Right lobe of liver (tissue), 6 donors: Measurements from ENCODE around the gene KIAA0513. TPM values are rescaled to one million over a fixed set of nuclear protein-coding genes. Genes with fewer than 3 reads are reported as not detected.
A peak's percentile ranks its signal among the peaks of the same experiment; 100 is the strongest.

Source experiments
- ATAC-seq, 4 donors: fragments of 200-7000 bp; cut with Tn5 transposase; one replicate each; pipeline ENCODE4 v1.9.1; 2020; ENCODE audit warnings: mild to moderate bottlenecking in 4 of 4, moderate library complexity in 4 of 4
- DNase-seq, 3 donors: peaks; one replicate each; pipeline ENCODE4 v3.0.0-alpha.2; 2020
- H3K27ac ChIP-seq, 3 donors: fragments of 200-600 bp; one replicate each; pipeline ENCODE4 v1.8.0; 2022
- H3K27me3 ChIP-seq, 2 donors: fragments of 200-600 bp; one replicate each; pipeline ENCODE4 v1.8.0; 2022
- H3K36me3 ChIP-seq, 4 donors: fragments of 200-600 bp; sonication (generic) in 1 of 4; one replicate each; pipeline versions ENCODE4 v1.5.1 to v1.8.0; 2017 to 2022; ENCODE audit warnings: control low read depth in 1 of 4
- H3K4me1 ChIP-seq, 4 donors: fragments of 200-600 bp; sonication (generic) in 1 of 4; one replicate each; pipeline versions ENCODE4 v1.5.1 to v1.8.0; 2017 to 2022; ENCODE audit warnings: control low read depth in 1 of 4
- H3K4me3 ChIP-seq, 3 donors: fragments of 200-600 bp; one replicate each; pipeline ENCODE4 v1.8.0; 2022
- H3K9me3 ChIP-seq, 4 donors: fragments of 200-600 bp; sonication (generic) in 1 of 4; one replicate each; pipeline versions ENCODE4 v1.5.1 to v1.8.0; 2017 to 2022; ENCODE audit warnings: control low read depth in 1 of 4
- CTCF ChIP-seq, 4 donors: fragments of 200-600 bp in 3 of 4; fragments of 450-650 bp in 1 of 4; IDR thresholded peaks; one replicate each; pipeline versions ENCODE4 v1.5.1 to v1.8.0; 2016 to 2022; ENCODE audit warnings: antibody characterized with exemption in 4 of 4, mild to moderate bottlenecking in 2 of 4
- POLR2A ChIP-seq: fragments of 450-650 bp; IDR thresholded peaks from one replicate; pipeline ENCODE4 v1.6.1; 2017; ENCODE audit warnings: antibody characterized with exemption, mild to moderate bottlenecking
- WGBS: methylation state at CpG from one replicate; pipeline ENCODE4 v1.1.6; 2018; ENCODE audit warnings: low coverage, low lambda C conversion rate; ENCODE audit not compliant: insufficient coverage; ENCODE audit errors: missing lambda C conversion rate; 5-methylcytosine and 5-hydroxymethylcytosine counted together
- intact Hi-C, 2 donors: fragments of 100-400 bp; cut with DNase I; formaldehyde crosslinking; loops; one replicate each; pipeline versions ENCODE4 v1.11.2 to v1.14.1; 2022
- total RNA-seq, 6 experiments: library from RNA; depleted of rRNA in 2 of 6; stranded (reverse); fragments of >200 nt in 2 of 6; fragmentation: NEBNext Ultra II Directional in 3 of 6; extraction: Animal tissue kit (Norgen Biotek cat#: 25700) in 3 of 6; gene quantifications; one replicate each; pipeline versions ENCODE4 v1.1.0 to v1.2.4, GENCODE V29; 2016 to 2023
- donor health status: DM: no; HTN: yes; CAD: no.
- donor health status: DM: no; HTN: no; CAD: no.
- donor health status: DM: no; HTN: no; CAD: no.
- donor health status: DM: no; HTN: yes; CAD: no.
- donor health status: DM: no; HTN: yes; CAD: no.

The KIAA0513 gene
- total RNA-seq, 6 experiments from 2014 or later, result 2.6 to 7.4 (median 4.7) TPM

- intact Hi-C loops, result loop anchor here in 1 of 2 donors (10.0 kb wide), 1 partner anchor 118 kb away; no protein-coding TSS in a partner anchor
- Histone ChIP-seq H3K4me1 (no peaks in the 10 kb centered on the region), H3K4me3 (no peak overlapping the region), H3K36me3 (no peaks in the 10 kb centered on the region), H3K27ac (no peak overlapping the region), H3K27me3 (no peaks in the 10 kb centered on the region), H3K9me3 (no peaks in the 10 kb centered on the region)
- DNase-seq (no peak), ATAC-seq (no peak)
- WGBS, result 58% methylated on average over 5 of the region's 13 CpGs
- TF ChIP-seq CTCF (IDR thresholded peaks at IDR 0.05) (no peak), POLR2A (no peak)
These were observed 55.5 kb downstream of the KIAA0513 start for GRCh38 chr16:85083051-85083639.

DNA sequence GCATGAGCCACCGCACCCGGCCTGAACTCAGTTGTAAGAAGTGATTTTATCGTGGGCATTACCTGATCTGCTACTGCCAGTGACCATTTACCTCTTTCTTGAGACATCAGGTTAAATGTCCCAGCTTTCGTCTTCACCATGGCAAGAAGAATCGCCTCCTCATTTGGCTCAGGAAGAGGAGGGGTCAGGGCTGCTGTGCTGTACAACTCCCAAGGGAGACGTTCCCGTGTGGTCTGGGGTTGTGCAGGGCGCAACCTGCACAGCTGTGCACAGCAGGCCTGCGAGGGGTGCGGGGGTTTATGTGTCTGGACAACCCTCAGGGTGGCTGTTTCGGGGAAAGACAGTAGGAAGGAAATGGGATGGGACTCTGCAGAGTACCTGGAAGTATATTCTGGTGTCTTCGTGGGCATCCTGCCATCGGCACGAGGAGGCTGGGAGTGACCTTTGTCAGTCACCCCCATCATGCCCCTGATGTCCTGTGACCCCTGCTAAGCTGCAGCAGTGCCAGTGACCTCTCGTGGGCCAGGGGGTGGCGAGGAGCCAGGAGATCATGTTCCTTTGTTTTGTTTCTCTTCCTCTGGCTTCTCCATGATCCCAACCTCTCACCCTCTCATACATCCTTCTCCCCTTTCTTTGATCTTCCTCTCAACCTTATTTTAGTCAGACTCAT, 57.4 kb downstream of the KIAA0513 start:
- H3K27me3 ChIP-seq, result no peaks in the 10 kb centered on the region
- no peak overlapping the region for H3K4me3 ChIP-seq
- 45% methylated on average over 7 of the region's 16 CpGs for WGBS
- H3K36me3 ChIP-seq, result no peaks in the 10 kb centered on the region
- TF ChIP-seq CTCF (IDR thresholded peaks at IDR 0.05), result no peak
- no peak for TF ChIP-seq POLR2A
- DNase-seq (no peak), ATAC-seq (peak in 3 of 4 donors; percentile 2 to 21 (median 7))
- intact Hi-C loops, result loop anchor here in 1 of 2 donors (10.0 kb wide), 1 partner anchor 120 kb away; no protein-coding TSS in a partner anchor
- H3K9me3 ChIP-seq, result no peaks in the 10 kb centered on the region
- H3K27ac ChIP-seq, result no peak overlapping the region
- H3K4me1 ChIP-seq, result no peaks in the 10 kb centered on the region

- Histone ChIP-seq H3K4me1 (peaks cover 0 to 3% (median under 1%) of the 10 kb centered on the region in 4 donors), H3K27me3 (no peaks in the 10 kb centered on the region), H3K9me3 (no peaks in the 10 kb centered on the region), H3K4me3 (no peak overlapping the region), H3K36me3 (no peaks in the 10 kb centered on the region), H3K27ac (no peak overlapping the region)
- DNase-seq (no peak), ATAC-seq (no peak)
- WGBS, result 90% methylated on average over 3 of the region's 17 CpGs
- TF ChIP-seq POLR2A (no peak), CTCF (IDR thresholded peaks at IDR 0.05) (no peak)
- intact Hi-C loops, result loop anchor here in 1 of 2 donors (10.0 kb wide), 1 partner anchor 121 kb away; no protein-coding TSS in a partner anchor
These were observed 58.1 kb downstream of the KIAA0513 start for GRCh38 chr16:85085721-85086120.

DNA sequence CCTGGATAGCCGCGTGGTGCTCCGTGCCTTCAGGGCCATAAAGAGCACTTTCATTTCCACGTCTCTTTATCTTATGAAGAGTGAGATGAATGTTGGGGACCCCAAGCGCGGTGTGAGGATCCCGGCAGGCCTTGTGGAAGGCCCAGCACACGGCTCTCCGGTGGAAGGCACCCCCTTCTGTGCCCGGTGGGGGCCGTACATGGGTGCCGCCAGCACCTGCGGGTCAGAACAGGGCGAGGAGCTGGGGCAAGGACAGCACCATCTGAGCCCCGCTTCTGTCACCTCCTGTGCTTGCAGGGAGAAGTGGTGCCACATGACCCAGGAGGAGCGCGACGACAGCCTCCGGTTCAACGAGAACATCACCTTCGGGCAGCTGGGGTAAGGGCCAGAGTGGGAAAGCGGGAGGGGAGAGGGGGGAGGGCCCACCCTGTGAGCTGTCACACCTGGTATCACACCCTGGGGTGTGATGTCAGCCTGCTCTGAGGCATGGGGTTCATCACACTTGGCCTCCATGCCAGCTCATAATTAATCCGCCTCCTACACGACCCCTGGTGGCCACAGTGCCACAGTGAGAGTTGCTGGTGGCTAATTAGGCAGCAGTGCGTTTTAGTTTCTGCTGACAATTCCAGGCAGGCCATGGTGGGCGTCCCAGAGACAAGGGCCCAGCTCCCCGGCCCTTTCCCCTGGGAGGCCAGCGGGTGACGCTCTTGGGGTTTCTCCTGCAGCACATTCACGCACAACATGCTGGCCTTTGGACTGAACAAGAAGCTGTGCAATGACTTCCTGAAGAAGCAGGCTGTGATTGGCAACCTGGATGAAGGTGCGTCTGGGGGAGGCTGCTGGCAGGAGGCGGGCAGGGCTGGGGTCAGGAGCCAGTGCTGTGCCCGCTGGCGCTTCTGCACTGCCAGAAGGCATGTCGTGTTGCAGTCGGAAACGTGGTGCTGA, 59.0 kb downstream of the KIAA0513 start:
- intact Hi-C loops, result loop anchor here in 1 of 2 donors (10.0 kb wide), 1 partner anchor 122 kb away; no protein-coding TSS in a partner anchor
- Histone ChIP-seq H3K27ac (no peak overlapping the region), H3K9me3 (no peaks in the 10 kb centered on the region), H3K4me1 (peaks cover 0 to 10% (median 5%) of the 10 kb centered on the region in 4 donors), H3K4me3 (no peak overlapping the region), H3K36me3 (no peaks in the 10 kb centered on the region), H3K27me3 (no peaks in the 10 kb centered on the region)
- TF ChIP-seq POLR2A (no peak), CTCF (IDR thresholded peaks at IDR 0.05) (peak; percentile 49 to 64 (median 62))
- DNase-seq, result peak in 2 of 3 donors; percentile 59 to 66
- ATAC-seq, result peak; percentile 38 to 72 (median 66)
- WGBS, result 61% methylated on average over 8 of the region's 37 CpGs
